K562 (cell line): Measurements from ENCODE around the gene AIG1. TPM values are rescaled to one million over a fixed set of nuclear protein-coding genes. Genes with fewer than 3 reads are reported as not detected.

Experiments used
- ATAC-seq: fragments of 200-7000 bp; cut with Tn5 transposase; 3 replicates; pipeline ENCODE4 v1.9.1; 2020; ENCODE audit warnings: moderate library complexity
- BruUV-seq: library from RNA; stranded (reverse); fragments of 400-500 nt; replicated peaks from 2 replicates; lab custom pipeline; 2021; lab: Mats Ljungman, UMichigan
- CTCF ChIA-PET: fragments of 300-600 bp; formaldehyde crosslinking; extraction: SDS; loops from one replicate; lab custom pipeline; 2021; ENCODE audit warnings: low intra/inter-chr PET ratio; lab: Yijun Ruan, JAX
- POLR2A ChIA-PET: fragments of 300-600, 350-650 bp; sonication (Branson Sonifier 250); formaldehyde crosslinking; extraction: SDS; loops from one replicate; lab custom pipeline; 2021; ENCODE audit warnings: antibody characterized with exemption, inconsistent platforms; lab: Yijun Ruan, JAX
- DNase-seq, 4 experiments: peaks; one replicate each; pipeline versions ENCODE4 v3.0.0 to v3.0.0-alpha.2; 2011 to 2018; ENCODE audit warnings: low spot score in 3 of 4, mixed read lengths in 3 of 4; ENCODE audit errors: extremely low read depth in 1 of 4
- FAIRE-seq: peaks from 2 replicates; lab custom pipeline; 2011; peaks lifted over from hg19 to GRCh38; lab: Jason Lieb, UNC
- H2AFZ ChIP-seq: 2 replicates; pipeline ENCODE4 v1.6.0; 2011; ENCODE audit warnings: low read depth, low read length, control low read depth, inconsistent platforms
- H3K27ac ChIP-seq: fragments of 200-600 bp; 3 replicates; pipeline ENCODE4 v1.8.0; 2011; ENCODE audit warnings: low read depth, mild to moderate bottlenecking, control low read depth, inconsistent platforms, low read length, moderate library complexity, mixed read lengths; ENCODE audit errors: extremely low read depth
- H3K27me3 ChIP-seq, 2 experiments: fragments of 300-600 bp in 1 of 2; 2 replicates in 1 of 2; 3 replicates in 1 of 2; pipeline versions ENCODE4 v1.6.0 to v1.8.0; 2011; ENCODE audit warnings: inconsistent platforms in 2 of 2, low read length in 2 of 2, mild to moderate bottlenecking in 1 of 2, mixed read lengths in 1 of 2, moderate library complexity in 1 of 2; ENCODE audit not compliant: control insufficient read depth in 2 of 2, insufficient read depth in 2 of 2
- H3K36me3 ChIP-seq: fragments of 300-600 bp; 3 replicates; pipeline ENCODE4 v1.8.0; 2011; ENCODE audit warnings: mild to moderate bottlenecking, low read length, inconsistent platforms; ENCODE audit not compliant: control insufficient read depth, insufficient read depth
- H3K4me1 ChIP-seq, 2 experiments: fragments of 200-600 bp in 1 of 2; replicated peaks in 1 of 2; 2 replicates in 1 of 2; 3 replicates in 1 of 2; pipeline versions ENCODE4 v1.5.1 to v1.8.0; 2011; ENCODE audit warnings: inconsistent platforms in 2 of 2, low read length in 2 of 2, mild to moderate bottlenecking in 1 of 2, mixed read lengths in 1 of 2, moderate library complexity in 1 of 2; ENCODE audit not compliant: control insufficient read depth in 2 of 2, insufficient read depth in 2 of 2
- H3K4me2 ChIP-seq: 2 replicates; pipeline ENCODE4 v1.6.1; 2011; ENCODE audit warnings: low read length, control low read depth, inconsistent platforms, mixed read lengths; ENCODE audit not compliant: insufficient read depth
- H3K4me3 ChIP-seq: fragments of 200-600 bp; sonication (generic), shearing (Covaris generic); 2 replicates; pipeline ENCODE4 v1.5.1; 2016; ENCODE audit warnings: control low read depth, inconsistent platforms
- H3K79me2 ChIP-seq: fragments of 200-600 bp; 3 replicates; pipeline ENCODE4 v1.8.0; 2011; ENCODE audit warnings: low read length, inconsistent platforms; ENCODE audit not compliant: control insufficient read depth, insufficient read depth
- H3K9ac ChIP-seq, 2 experiments: 2 replicates each; pipeline versions ENCODE4 v1.6.0 to v1.6.1; 2011; ENCODE audit warnings: low read depth in 2 of 2, low read length in 2 of 2, control low read depth in 1 of 2, inconsistent platforms in 1 of 2, mild to moderate bottlenecking in 1 of 2, mixed read lengths in 1 of 2; ENCODE audit not compliant: insufficient read depth in 1 of 2
- H3K9me1 ChIP-seq: one replicate; pipeline ENCODE4 v1.6.0; 2011; ENCODE audit warnings: inconsistent platforms, mild to moderate bottlenecking, low read length, moderate library complexity; ENCODE audit not compliant: control insufficient read depth, insufficient read depth
- H3K9me3 ChIP-seq: replicated peaks from 2 replicates; pipeline ENCODE4 v1.5.1; 2011; ENCODE audit warnings: low read depth, low read length, inconsistent platforms; ENCODE audit not compliant: control insufficient read depth, insufficient read depth
- H4K20me1 ChIP-seq: replicated peaks from 2 replicates; pipeline ENCODE4 v1.6.1; 2011; ENCODE audit warnings: low read length, inconsistent platforms, mixed read lengths; ENCODE audit not compliant: control insufficient read depth, insufficient read depth
- CEBPZ ChIP-seq: fragments of 150-350 bp; IDR thresholded peaks from 2 replicates; pipeline ENCODE4 v1.6.1; 2014; ENCODE audit warnings: low read depth, mild to moderate bottlenecking, low read length, borderline replicate concordance
- ETV5 ChIP-seq: sonication (generic); formaldehyde crosslinking; IDR thresholded peaks from 2 replicates; pipeline ENCODE4 v1.4.0; 2020; ENCODE audit warnings: low read depth, mild to moderate bottlenecking, missing genetic modification reagents
- PHF20 ChIP-seq: fragments of 450-650 bp; IDR thresholded peaks from 2 replicates; pipeline ENCODE4 v1.6.1; 2018; ENCODE audit not compliant: partially characterized antibody
- RAD21 ChIP-seq, 2 experiments: fragments of 250-450 bp in 1 of 2; fragments of 450-650 bp in 1 of 2; sonication (Bioruptor Pico) in 1 of 2; formaldehyde crosslinking in 1 of 2; IDR thresholded peaks in 1 of 2; conservative IDR thresholded peaks in 1 of 2; 2 replicates each; pipeline versions ENCODE4 v1.4.0 to v1.8.0; 2020 to 2022; ENCODE audit warnings: mild to moderate bottlenecking in 2 of 2, moderate library complexity in 1 of 2
- REST ChIP-seq, 2 experiments: fragments of 450-650 bp; formaldehyde crosslinking in 1 of 2; IDR thresholded peaks; 2 replicates each; pipeline versions ENCODE4 v1.4.0 to v1.6.1; 2014 to 2020; ENCODE audit warnings: mild to moderate bottlenecking in 2 of 2, borderline replicate concordance in 1 of 2, low read depth in 1 of 2
- ZBTB7A ChIP-seq: IDR thresholded peaks from 2 replicates; pipeline ENCODE4 v1.6.1; 2011; ENCODE audit warnings: low read depth, mild to moderate bottlenecking, low read length, moderate library complexity, borderline replicate concordance; ENCODE audit not compliant: control insufficient read depth
- WGBS: fragments of 100-300 bp; shearing (Covaris generic); methylation state at CpG from one replicate; pipeline ENCODE4 v1.1.6; 2016; ENCODE audit warnings: low coverage, mixed read lengths; ENCODE audit not compliant: insufficient coverage; ENCODE audit errors: missing lambda C conversion rate; 5-methylcytosine and 5-hydroxymethylcytosine counted together
- in situ Hi-C: fragments of 300-500 bp; cut with MboI; formaldehyde crosslinking; loops from 4 replicates; pipeline ENCODE4 v1.15.0; 2018; ENCODE audit warnings: inconsistent platforms, mixed read lengths
- intact Hi-C: fragments of 100-400 bp; cut with micrococcal nuclease; formaldehyde crosslinking; loops from 2 replicates; pipeline ENCODE4 v1.14.2; 2022
- polyA plus RNA-seq, 8 experiments: library from polyadenylated mRNA; depleted of rRNA in 4 of 8; stranded (reverse) in 5 of 8; unstranded in 3 of 8; fragments of >200 nt; fragmentation: Nextera tagmentation in 2 of 8; fragmentation: Illumina TruSeq in 1 of 8; extraction: Ambion mirVana in 2 of 8; extraction: Trizol in 1 of 8; gene quantifications; 2 replicates each; pipeline versions ENCODE4 v1.2.1 to v1.2.3, GENCODE V29; 2011 to 2014; ENCODE audit warnings: inconsistent platforms in 1 of 8, missing spikeins in 1 of 8
- total RNA-seq, 7 experiments: library from RNA; depleted of rRNA in 6 of 7; stranded (reverse); fragments of >200 nt in 6 of 7; fragmentation: Illumina TruSeq in 2 of 7; extraction: Trizol in 2 of 7; gene quantifications; 2 replicates each; pipeline versions ENCODE4 v1.2.1 to v1.2.3, GENCODE V29; 2011 to 2021; ENCODE audit warnings: low replicate concordance in 1 of 7
- TF ChIP-seq, protein P1 (sequence below), 3 experiments: IDR thresholded peaks in 2 of 3; conservative IDR thresholded peaks in 1 of 3; 2 replicates each; pipeline ENCODE4 v1.5.1; 2011 to 2012; ENCODE audit warnings: low read length in 3 of 3, mild to moderate bottlenecking in 3 of 3, control low read depth in 2 of 3, improper control_type of control experiment in 1 of 3, inconsistent platforms in 1 of 3, low read depth in 1 of 3, mixed read lengths in 1 of 3, moderate library complexity in 1 of 3; ENCODE audit not compliant: insufficient read depth in 2 of 3

AIG1 gene
- total and polyA plus RNA-seq, 9 of the 15 experiments (the other 6 are each of a cell fraction or from before 2014, with no cell fraction given): 74.8 to 333 (median 127) TPM

DNA sequence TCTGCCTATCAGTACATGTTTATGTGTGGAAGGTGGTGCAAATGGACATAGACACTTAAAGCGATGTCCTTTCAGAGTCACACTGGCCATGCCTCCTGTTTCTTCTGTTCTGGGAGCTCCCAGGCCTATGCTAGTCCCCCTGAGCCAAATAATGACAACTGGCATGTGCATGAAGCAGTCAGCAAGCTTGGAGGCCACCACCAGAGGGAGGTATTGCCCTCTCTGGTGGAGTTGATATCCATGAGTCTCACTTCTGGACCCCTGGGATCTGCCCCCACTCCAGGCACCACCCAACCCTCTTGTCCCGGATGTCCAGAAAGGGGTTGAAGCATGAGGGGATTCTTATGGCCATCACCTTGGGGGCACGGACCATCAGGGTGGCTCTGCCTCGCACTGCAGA is 172.2 kb downstream of the AIG1 start:
- peak; percentile 77 for FAIRE-seq
- BruUV-seq: no TSS peak
- intact Hi-C loops: loop anchor here (1.0 kb wide), 1 partner anchor 194 kb away; no protein-coding TSS in a partner anchor
- TF ChIP-seq CEBPZ (no peak), REST (IDR thresholded peaks at IDR 0.05; ENCODE audit: borderline replicate concordance) (peak; percentile 51), REST (CRISPR knock-in tag; IDR thresholded peaks at IDR 0.05; ENCODE audit: low read depth) (no peak), ETV5 (no peak), ZBTB7A (peak; percentile 41; the same call in 1 of the 2 replicates), RAD21 (CRISPR knock-in tag; conservative IDR thresholded peaks at IDR 0.05 in 1 of 2, IDR thresholded peaks at IDR 0.05 in 1 of 2) (peak; percentile 22 to 68; a peak in 2 of 4 replicates), PHF20 (no peak)
- TF ChIP-seq, protein P1, sequence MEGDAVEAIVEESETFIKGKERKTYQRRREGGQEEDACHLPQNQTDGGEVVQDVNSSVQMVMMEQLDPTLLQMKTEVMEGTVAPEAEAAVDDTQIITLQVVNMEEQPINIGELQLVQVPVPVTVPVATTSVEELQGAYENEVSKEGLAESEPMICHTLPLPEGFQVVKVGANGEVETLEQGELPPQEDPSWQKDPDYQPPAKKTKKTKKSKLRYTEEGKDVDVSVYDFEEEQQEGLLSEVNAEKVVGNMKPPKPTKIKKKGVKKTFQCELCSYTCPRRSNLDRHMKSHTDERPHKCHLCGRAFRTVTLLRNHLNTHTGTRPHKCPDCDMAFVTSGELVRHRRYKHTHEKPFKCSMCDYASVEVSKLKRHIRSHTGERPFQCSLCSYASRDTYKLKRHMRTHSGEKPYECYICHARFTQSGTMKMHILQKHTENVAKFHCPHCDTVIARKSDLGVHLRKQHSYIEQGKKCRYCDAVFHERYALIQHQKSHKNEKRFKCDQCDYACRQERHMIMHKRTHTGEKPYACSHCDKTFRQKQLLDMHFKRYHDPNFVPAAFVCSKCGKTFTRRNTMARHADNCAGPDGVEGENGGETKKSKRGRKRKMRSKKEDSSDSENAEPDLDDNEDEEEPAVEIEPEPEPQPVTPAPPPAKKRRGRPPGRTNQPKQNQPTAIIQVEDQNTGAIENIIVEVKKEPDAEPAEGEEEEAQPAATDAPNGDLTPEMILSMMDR (IDR thresholded peaks at IDR 0.05 in 2 of 3, conservative IDR thresholded peaks at IDR 0.05 in 1 of 3; ENCODE audit: insufficient read depth in 2 of 3, low read depth in 1 of 3, low read length in 3 of 3): peak; percentile 66 to 81 (median 68)

More for the DNA sequence above, 172.2 kb downstream of the AIG1 start:
- Histone ChIP-seq H3K4me2 (no peak overlapping the region), H3K9ac (no peak overlapping the region), H3K36me3 (peaks cover 73% of the 10 kb centered on the region; the same call in 2 of the 3 replicates), H3K9me1 (no peaks in the 10 kb centered on the region), H3K4me3 (no peak overlapping the region), H3K9me3 (no peaks in the 10 kb centered on the region), H2AFZ (no peak overlapping the region), H3K4me1 (peaks cover 0 to 7% of the 10 kb centered on the region in 2 experiments; a peak in 3 of 5 replicates), H4K20me1 (no peaks in the 10 kb centered on the region), H3K27ac (no peak overlapping the region), H3K79me2 (no peaks in the 10 kb centered on the region), H3K27me3 (no peaks in the 10 kb centered on the region)
- whole genome bisulfite sequencing: 84% methylated on average over 4 of the region's 4 CpGs
- ChIA-PET POLR2A (no interaction called here), CTCF (no interaction called here)
- ATAC-seq (peak; percentile 93), DNase-seq (peak; percentile 56 to 72 (median 62))
- in situ Hi-C loops: no loop called here
